Suppressor macrophage (primary cell): ENCODE measurements around the gene SLC27A3.
"Not testable (repeated sequence)": the region's sequence is repeated elsewhere in the genome, so short reads cannot be mapped to it uniquely, and the experiment has no call there.

Experiments used
- DNase-seq, 4 experiments: peaks; one replicate each; pipeline ENCODE4 v3.0.0-alpha.2; 2020 to 2022

Gene SLC27A3

DNA sequence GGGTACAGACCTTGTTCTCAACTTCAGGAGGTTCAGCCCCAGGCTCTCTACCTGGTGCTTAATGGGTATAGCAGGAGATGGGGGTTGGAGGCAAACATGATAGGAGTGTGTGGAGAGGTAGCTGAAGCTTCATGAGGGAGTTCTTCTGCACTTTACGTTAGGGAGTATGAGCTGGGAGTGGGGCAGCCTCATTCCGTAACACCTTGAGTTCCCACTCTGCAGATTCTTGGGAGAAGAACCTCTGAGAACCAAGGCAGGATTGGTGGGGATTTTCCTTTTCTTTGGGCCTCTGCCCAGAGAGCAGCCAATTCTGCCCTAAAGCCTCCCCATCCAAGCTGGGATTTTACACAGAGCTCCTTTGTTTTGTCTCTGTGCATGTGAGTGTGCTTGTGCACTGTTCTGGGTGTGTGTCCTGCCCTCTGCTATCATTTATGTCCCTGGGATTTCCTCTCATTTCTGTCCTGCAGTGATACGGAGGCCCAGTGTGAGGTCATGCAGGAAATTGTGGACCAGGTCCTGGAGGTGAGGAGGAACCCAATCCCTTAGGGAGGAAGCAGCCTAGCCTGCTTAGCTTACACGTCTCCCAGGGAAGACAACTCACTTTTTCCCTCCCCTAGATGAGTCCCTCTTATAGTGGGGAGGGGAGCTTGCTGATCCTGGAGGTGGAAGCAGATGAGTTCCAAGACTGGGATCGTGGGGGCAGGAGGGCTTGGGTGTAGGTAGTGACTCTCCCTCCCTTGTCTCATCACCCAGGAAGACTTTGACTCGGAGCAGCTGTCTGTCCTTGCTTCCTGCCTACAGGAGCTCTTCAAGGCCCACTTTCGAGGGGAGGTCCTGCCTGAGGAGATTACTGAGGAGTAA, 11.6 kb upstream of the SLC27A3 start:
- DNase-seq, result no peak

GRCh38 chr1:153764310-153764709, 10.9 kb upstream of the SLC27A3 start:
- DNase-seq, result no peak

GRCh38 chr1:153766663-153767062, 8.5 kb upstream of the SLC27A3 start:
- not testable (repeated sequence) for DNase-seq

GRCh38 chr1:153767519-153767918, 7.7 kb upstream of the SLC27A3 start:
- no peak for DNase-seq

DNA sequence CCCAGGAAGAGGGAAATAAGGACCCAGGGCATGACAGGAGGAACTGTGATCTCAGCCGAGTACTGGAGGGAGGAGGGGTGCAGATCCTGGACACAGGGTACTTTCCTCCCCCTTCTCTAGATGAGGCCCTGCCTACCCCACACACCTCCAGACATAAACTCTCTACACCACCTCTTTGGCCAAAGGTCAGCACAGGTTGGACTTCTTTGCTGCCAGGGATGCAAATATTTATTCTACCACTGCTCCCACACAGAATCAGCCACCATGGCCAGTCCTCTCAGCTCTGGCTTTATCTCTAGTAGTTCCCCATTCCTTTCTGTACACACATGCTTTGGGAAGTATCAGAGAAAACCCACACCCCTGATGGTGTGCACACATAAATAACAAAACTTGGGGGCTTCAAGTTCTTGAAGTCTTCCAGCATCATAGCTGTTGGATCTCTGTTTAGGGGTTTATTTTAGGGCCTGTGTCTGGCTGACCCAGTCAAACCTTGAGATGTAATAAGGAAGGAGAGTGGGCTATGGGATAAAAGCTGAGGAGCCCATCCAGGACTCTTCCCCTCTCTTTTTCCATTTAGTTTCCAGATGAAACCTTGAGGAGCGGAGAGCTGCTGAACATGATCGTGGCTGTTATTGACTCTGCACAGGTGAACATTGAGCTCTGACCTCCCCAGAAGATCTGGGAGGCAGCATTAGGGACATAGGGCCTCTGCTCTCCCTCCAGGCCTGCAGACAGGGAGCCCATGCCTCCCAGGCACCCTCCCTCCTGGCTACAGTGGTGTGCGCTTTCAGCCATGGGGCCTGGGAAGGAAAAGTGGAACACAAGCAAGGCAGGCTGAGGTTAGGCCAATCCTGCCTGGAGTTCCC, 6.7 kb upstream of the SLC27A3 start:
- peak in 3 of 4 experiments; percentile 39 to 53 (median 49) for DNase-seq

DNA sequence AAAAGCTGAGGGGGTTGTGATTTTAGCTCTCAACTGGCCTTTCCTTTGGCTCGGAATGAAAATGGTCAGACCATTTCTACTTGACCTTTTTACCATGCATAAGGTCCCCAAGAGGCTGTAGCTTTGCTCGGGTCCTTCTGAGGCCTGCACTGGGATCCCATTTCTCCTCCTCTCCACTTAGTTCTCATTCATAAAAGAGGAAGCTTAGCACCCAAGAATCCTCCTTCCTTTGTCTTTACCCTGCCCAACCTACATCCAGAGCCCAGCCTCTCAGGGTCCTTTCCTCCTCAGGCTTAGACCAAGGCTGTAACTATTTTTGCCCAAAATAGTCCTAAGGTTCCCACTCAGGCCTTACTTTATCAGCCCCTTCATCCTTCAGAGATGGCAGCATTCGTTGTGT, 6.0 kb upstream of the SLC27A3 start:
- peak in 3 of 4 experiments; percentile 41 to 59 (median 47) for DNase-seq

DNA sequence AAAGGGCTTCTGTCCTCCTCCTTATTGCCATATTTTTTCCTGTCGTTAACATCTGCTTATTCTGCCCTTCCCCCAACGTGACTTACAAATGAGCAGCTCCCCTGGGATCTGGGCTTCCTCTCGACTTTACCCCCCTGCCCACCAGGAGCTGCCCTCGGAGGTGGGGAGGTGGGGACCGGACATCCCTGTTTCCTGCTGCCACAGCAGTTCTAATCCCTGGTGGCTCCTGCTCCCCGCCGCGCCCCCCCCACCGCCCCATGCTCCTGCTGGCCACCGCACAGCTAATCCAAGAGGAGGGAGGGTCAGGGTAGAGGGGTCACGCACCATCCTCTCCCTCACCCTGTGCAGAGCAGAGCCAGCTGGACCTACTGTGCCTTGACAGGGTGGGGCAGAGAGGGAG, 4.4 kb upstream of the SLC27A3 start:
- DNase-seq, result no peak

DNA sequence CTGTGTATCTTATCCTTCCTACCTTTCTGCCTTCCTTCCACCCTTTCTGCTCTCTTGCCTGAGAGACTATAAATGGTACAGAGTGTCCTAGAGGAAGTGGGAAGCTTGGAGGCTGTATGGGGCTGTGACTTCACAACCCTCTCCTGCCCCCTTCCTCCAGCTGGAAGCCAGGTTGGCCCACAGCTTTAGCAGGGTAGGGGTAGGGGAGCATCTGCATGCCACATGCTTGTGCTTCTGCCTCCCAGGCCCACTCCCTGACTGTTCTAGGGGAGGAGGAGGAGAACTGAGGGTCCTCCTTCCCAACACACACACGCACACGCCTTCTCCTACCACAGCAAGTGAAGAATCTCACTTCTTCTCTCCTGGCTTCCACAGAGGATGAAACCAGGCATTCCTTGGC, 3.9 kb upstream of the SLC27A3 start:
- DNase-seq, result peak in 3 of 4 experiments; percentile 20 to 36 (median 31)

- DNase-seq, result no peak
These were observed 3.2 kb upstream of the SLC27A3 start for GRCh38 chr1:153771841-153772593.

DNA sequence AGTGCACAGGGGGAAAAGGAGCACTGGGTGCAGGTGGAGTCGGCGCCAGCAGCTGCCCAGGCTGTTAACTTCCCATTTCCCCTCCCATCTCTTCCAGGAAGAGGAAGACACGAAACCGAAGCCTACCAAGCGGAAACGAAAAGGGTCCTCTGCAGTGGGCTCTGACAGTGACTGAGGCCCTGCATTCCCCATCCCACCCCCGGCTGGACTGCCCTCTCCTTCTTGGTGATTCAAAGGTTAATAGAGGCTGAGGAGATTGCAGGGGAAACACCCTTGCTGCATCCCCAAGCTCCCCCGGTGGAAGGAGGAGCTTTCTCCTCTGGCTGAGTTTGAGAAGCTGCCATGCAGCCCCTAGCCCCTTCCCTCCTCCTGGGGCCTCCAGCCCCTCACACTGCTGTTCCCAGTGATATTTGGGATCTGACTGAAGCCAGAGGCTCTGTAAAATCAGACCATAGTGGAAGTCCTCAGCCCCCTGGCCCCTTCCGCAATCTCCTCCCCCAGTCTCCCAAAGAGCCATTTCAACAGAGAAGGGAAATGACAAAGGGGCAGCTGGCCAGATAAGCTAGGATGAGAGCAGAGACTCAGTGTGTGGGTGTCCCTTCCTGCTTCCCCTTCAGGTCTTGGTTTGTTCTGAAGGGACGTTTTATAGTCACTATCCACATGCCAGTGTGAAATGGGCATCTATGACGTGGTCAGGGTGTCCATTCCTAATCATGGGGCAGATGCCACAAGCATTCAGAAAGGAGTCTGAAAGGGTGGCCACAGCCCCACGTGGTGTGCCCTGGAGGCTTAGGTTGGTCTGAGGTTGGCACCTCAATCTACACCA, 1.9 kb upstream of the SLC27A3 start:
- DNase-seq, result peak; percentile 90 to 98 (median 92)

DNA sequence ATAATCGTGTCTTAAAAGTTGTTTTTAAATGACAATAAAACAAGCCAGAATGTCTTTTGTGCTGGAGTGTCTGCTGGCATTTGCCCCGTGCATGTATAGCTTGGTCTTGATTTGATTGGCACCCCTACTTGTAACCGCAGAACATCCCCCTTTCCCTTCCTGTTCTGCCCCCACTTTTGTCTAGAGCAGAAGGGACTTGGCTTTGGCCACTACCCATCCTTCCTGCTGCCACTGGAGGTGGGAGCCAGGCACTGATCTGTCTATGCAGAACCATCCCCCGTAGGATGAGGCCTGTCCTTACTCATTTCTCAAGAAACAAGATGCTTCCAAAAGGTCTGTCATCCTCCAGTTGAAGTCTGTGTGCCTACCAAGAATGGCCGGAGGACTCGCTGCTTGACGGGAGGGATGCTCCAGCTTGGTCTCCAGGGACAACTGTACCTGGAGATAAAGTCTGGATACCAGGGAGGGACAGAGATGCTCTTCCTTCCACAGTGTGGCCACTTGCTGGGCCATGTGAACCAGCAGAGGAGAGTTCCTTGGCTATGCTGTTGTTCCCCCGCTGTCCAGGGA, 1.1 kb upstream of the SLC27A3 start:
- peak; percentile 47 to 75 (median 66) for DNase-seq

DNA sequence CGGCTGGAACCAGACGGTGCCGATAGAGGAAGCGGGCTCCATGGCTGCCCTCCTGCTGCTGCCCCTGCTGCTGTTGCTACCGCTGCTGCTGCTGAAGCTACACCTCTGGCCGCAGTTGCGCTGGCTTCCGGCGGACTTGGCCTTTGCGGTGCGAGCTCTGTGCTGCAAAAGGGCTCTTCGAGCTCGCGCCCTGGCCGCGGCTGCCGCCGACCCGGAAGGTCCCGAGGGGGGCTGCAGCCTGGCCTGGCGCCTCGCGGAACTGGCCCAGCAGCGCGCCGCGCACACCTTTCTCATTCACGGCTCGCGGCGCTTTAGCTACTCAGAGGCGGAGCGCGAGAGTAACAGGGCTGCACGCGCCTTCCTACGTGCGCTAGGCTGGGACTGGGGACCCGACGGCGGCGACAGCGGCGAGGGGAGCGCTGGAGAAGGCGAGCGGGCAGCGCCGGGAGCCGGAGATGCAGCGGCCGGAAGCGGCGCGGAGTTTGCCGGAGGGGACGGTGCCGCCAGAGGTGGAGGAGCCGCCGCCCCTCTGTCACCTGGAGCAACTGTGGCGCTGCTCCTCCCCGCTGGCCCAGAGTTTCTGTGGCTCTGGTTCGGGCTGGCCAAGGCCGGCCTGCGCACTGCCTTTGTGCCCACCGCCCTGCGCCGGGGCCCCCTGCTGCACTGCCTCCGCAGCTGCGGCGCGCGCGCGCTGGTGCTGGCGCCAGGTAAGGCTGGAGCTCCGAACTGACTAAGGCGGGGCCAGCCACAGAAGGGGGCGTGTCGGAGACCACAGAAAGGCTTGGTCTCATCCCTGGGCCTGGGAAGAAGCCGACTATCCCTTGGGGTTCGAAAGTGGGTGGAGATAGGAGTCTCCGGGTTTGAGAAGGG, 486 bp downstream of the SLC27A3 start:
- peak in 3 of 4 experiments; percentile 22 to 57 (median 52) for DNase-seq

DNA sequence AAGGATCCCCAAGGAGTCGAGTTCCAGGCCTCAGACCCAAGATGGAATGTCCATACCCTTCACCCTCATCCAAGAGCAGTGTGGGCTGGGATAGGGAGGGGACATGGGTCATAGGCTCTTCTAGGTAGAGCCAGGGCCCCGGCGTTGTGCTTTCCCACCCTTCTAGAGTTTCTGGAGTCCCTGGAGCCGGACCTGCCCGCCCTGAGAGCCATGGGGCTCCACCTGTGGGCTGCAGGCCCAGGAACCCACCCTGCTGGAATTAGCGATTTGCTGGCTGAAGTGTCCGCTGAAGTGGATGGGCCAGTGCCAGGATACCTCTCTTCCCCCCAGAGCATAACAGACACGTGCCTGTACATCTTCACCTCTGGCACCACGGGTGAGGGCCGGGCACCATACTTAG, 1.1 kb downstream of the SLC27A3 start:
- no peak for DNase-seq

GRCh38 chr1:153776845-153777370, 1.7 kb downstream of the SLC27A3 start:
- DNase-seq, result no peak

- DNase-seq, result peak in 2 of 4 experiments; percentile 42 to 46
These were observed 2.4 kb downstream of the SLC27A3 start for GRCh38 chr1:153777648-153778047.

DNA sequence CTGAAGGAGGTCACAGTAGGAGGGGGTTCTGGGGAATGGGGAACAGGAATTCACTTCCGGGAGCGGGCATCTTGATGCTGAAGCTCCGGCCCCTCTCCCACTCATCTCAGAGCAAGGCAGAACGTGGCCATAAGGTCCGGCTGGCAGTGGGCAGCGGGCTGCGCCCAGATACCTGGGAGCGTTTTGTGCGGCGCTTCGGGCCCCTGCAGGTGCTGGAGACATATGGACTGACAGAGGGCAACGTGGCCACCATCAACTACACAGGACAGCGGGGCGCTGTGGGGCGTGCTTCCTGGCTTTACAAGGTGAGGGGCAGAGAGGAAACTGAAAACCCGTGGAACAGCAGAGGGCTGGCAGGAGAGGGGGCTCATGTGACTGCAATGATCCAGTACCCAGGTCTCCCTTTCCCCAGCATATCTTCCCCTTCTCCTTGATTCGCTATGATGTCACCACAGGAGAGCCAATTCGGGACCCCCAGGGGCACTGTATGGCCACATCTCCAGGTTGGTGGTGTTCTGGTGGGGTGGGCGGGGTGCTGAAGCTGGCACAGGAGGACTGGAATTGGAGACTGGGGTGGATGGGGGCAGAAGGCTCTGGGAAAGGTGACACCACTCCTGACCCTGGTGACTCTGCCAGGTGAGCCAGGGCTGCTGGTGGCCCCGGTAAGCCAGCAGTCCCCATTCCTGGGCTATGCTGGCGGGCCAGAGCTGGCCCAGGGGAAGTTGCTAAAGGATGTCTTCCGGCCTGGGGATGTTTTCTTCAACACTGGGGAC, 3.0 kb downstream of the SLC27A3 start:
- no peak for DNase-seq

- no peak for DNase-seq
These were observed 3.8 kb downstream of the SLC27A3 start for GRCh38 chr1:153778824-153779519.

DNA sequence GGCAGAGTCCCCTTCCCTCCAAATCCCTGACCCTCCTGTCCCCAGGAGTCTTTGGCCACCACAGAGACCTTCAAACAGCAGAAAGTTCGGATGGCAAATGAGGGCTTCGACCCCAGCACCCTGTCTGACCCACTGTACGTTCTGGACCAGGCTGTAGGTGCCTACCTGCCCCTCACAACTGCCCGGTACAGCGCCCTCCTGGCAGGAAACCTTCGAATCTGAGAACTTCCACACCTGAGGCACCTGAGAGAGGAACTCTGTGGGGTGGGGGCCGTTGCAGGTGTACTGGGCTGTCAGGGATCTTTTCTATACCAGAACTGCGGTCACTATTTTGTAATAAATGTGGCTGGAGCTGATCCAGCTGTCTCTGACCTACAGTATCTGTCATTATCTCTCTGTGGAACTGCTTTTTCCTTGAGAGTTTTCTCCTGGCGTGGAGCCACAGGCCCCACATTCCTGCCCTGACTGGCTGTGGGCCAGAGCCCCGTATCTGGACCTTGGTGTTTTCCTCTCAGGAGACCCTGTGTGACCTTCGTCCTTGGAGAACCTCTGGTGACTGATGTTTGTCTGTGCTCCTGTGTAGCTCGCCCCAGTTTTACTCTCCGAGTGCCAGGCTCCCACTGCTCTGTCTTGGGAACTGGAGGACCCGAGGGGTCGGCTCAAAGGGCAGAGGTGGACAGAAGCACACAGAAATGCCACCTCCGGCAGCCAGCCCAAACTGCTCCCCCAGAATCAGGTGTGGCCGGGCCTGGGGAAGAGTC, 4.8 kb downstream of the SLC27A3 start:
- DNase-seq, result no peak
